GM12891 (cell line): Measurements from ENCODE around the gene MYH9.

Source experiments
- DNase-seq: peaks from one replicate; pipeline ENCODE4 v3.0.0; 2011; ENCODE audit warnings: low spot score; ENCODE audit not compliant: insufficient read length
- FAIRE-seq: peaks from 2 replicates; lab custom pipeline; 2011; peaks lifted over from hg19 to GRCh38; lab: Jason Lieb, UNC
- PAX5 ChIP-seq: IDR thresholded peaks from 2 replicates; pipeline ENCODE4 v1.6.1; 2011; ENCODE audit warnings: low read length, moderate library complexity, mild to moderate bottlenecking; ENCODE audit not compliant: insufficient read depth, severe bottlenecking
- POLR2A ChIP-seq: IDR thresholded peaks from 2 replicates; pipeline ENCODE4 v1.6.1; 2011; ENCODE audit warnings: low read depth, low read length, control low read depth
- POLR2AphosphoS5 ChIP-seq: IDR thresholded peaks from 2 replicates; pipeline ENCODE4 v1.6.1; 2011; ENCODE audit warnings: low read depth, low read length, control low read depth
- POU2F2 ChIP-seq: IDR thresholded peaks from 2 replicates; pipeline ENCODE4 v1.6.1; 2011; ENCODE audit warnings: low read depth, mild to moderate bottlenecking, control low read depth, low read length, moderate library complexity
- SPI1 ChIP-seq: IDR thresholded peaks from 2 replicates; pipeline ENCODE4 v1.6.1; 2011; ENCODE audit warnings: low read depth, low read length, control low read depth
- TAF1 ChIP-seq: IDR thresholded peaks from 2 replicates; pipeline ENCODE4 v1.6.1; 2011; ENCODE audit warnings: low read depth, low read length, control low read depth

MYH9 gene

DNA sequence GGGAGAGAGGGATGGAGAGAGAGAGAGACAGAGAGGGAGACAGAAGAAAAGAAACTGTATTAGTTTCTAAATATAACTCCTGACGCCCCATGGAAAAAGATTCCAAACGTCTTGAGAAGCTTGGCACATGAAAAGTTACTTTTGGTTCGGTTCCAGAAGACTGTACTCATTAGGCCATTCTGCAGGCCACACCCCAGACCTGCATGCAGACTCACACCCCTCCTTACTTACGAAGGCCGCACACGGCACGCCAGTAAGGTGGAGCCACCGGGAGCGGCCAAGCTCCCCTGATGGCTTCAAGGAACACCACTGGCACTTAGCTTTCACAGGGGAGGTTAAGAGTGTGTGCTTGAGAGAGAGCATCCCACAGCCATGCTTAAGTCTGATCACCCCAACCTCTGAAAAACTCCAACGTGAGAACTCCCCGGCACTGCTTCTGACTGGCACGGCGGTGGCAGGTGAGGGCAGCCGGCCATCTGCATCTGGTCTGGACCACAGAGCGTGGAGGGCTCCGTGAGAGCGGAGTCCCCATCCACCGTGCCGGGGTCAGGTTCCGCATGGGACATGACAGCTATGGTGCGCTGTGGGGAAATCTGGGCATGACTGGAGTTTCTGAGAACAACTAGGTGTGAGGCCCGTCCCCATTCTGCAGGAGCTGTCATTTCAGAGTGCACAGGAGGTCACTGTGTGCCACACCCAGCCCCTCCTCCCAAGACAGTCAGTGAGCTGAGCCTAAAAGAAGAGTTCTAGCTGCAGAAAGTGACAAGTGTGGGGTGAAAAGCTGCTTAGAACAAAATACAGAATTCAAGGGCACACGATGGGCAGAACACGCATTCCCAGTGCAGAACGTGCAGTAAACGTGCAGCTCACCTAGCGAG is 62.4 kb downstream of the MYH9 start:
- TF ChIP-seq POLR2A: no peak
- TF ChIP-seq SPI1: no peak
- no peak for TF ChIP-seq POU2F2
- TF ChIP-seq TAF1: no peak
- no peak for TF ChIP-seq PAX5
- no peak; the same call in 1 of the 2 replicates for TF ChIP-seq POLR2AphosphoS5
- FAIRE-seq: no peak
- no peak for DNase-seq

- TF ChIP-seq TAF1 (no peak), PAX5 (no peak), SPI1 (no peak), POLR2A (no peak), POLR2AphosphoS5 (no peak), POU2F2 (no peak)
- FAIRE-seq: no peak
These were observed 63.4 kb downstream of the MYH9 start for GRCh38 chr22:36324414-36324813.

GRCh38 chr22:36323855-36324331 is 63.9 kb downstream of the MYH9 start:
- DNase-seq (no peak), FAIRE-seq (no peak)

More at GRCh38 chr22:36324414-36324813, 63.4 kb downstream of the MYH9 start:
- no peak for DNase-seq

DNA sequence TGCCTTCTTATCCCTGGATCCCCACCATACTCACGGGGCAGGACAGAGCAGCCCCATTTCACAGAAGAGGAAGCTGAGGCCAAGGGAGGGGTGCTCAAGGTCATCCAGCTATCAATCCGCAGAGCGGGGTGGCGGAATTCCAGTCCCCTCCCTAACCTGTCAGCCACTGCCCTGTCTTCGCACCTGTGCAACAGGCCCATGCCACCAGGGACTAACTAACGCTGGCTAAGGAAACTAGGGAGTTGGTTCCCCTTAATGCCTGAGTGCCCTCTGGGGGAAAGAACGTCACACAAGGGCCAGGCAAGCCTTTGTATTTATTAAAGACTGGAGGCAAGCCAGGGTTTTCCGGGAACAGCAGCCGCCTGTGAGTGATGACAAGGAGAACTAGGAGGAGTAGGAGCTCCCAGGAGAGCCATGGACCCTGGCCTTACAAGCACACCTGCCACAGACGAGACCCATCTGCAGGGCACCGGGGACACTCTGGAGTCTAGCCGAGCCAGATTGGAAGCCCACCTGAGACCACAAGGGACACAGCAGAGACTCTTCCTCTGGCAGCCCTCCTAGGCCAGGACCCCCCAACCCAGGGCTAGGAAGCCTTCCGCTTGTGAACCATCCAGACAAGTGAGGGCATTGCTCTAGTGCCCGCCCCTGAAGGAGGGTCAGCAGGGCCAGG is 64.4 kb downstream of the MYH9 start:
- FAIRE-seq (no peak), DNase-seq (no peak)
- TF ChIP-seq PAX5 (no peak), POLR2AphosphoS5 (no peak)

More at GRCh38 chr22:36323855-36324331, 63.9 kb downstream of the MYH9 start:
- TF ChIP-seq POLR2AphosphoS5 (no peak), POLR2A (no peak), POU2F2 (no peak), TAF1 (no peak), SPI1 (no peak)

DNA sequence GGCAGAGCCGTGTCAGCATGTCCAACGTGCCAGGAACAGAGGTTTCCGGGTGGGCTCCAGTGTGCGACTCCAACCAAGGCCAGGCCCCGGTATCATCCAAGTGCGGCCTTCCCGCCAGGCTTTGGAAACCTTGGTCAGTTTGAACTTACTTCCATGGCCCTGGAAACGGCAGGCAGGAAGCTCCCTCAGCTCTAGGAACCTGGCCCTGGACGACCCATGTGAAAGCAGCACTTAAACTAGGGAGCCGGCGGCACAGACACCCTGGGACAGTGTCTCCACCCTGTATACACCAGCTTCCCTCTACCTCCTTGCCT is 65.2 kb downstream of the MYH9 start:
- no peak for DNase-seq
- FAIRE-seq: no peak
- TF ChIP-seq POLR2AphosphoS5: no peak
- no peak for TF ChIP-seq POLR2A
- TF ChIP-seq PAX5: no peak
- no peak for TF ChIP-seq POU2F2
- no peak for TF ChIP-seq TAF1
- TF ChIP-seq SPI1: no peak

GRCh38 chr22:36321797-36322601 is 65.8 kb downstream of the MYH9 start:
- TF ChIP-seq TAF1: no peak
- TF ChIP-seq SPI1: no peak
- TF ChIP-seq POLR2A: no peak
- no peak for TF ChIP-seq PAX5
- no peak for TF ChIP-seq POU2F2
- DNase-seq (no peak), FAIRE-seq (no peak)

DNA sequence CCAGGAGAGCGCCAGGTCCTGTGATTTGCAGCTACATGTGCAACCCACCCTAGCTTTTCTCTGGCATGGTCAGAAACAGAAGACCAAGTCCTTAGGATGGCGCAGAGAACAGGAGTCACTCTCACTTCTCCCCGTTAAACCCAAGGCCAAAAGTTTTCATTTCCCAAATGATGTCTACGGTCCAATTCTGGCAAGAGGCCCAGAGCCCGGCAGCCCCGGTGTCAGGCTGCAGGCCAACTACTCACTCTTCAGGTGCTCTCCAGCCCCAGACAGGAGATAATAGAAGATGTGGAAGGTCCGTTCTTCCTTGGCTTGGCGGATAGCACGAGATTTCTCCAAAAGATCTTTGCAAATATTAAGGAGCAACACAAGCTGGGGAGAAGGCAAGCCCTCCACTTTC is 67.2 kb downstream of the MYH9 start:
- FAIRE-seq (no peak), DNase-seq (no peak)
- TF ChIP-seq TAF1 (no peak), SPI1 (no peak), PAX5 (no peak), POLR2A (no peak), POLR2AphosphoS5 (no peak), POU2F2 (no peak)

DNA sequence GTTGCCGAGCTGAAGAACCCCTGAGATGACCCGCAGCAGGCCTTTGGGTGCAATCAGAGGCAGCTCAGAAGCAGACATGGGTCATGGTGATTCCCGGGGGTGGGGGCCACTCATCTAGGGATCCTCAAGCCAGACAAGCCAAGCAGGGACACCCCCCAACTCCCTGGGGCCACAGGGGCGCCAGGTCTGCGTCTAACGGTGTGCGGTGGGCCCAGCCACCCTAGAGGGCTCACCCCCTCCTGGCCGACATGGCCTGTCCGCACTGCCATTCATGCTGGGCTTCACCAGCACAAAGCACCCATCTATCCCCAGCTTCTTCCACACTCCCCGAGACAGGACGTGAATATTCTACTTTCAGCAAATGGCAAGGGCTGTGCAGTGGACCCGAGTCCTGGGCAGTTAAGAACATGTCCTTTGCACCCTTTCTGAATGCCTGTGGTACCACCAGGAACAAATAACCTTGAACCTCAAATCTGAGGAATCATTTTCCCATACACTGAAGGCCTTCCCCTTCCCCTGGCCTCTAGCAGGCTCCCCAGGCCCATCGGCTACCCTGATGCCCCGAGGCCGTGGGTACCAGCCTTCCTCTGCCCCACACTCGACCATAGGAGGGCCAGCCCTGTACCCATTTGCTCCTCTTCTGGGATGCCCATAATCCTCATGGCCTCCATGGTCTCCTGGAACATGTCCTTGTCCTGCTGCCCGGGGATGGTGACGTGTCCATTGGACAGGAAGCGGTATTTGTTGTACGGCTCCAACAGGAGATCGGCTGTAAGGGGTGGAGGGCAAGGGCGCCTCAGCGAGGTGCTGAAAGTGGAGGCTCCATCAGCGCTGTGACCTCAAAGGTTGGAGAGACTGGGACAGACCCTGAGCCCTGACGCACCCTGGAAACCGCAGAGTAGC is 67.9 kb downstream of the MYH9 start:
- DNase-seq (no peak), FAIRE-seq (no peak)
- TF ChIP-seq POLR2AphosphoS5: no peak; the same call in 1 of the 2 replicates
- TF ChIP-seq SPI1: no peak
- TF ChIP-seq PAX5: no peak
- TF ChIP-seq POLR2A: no peak; the same call in 1 of the 2 replicates
- TF ChIP-seq TAF1: no peak
- TF ChIP-seq POU2F2: no peak
